Testis (tissue), 2 donors: ENCODE results near the gene PAPOLA.

Source experiments
- CTCF ChIP-seq, 3 experiments: fragments of 450-650 bp in 2 of 3; fragments of 200-600 bp in 1 of 3; sonication (generic) in 1 of 3; IDR thresholded peaks; one replicate each; pipeline ENCODE4 v1.5.1; 2016 to 2019; ENCODE audit warnings: antibody characterized with exemption in 3 of 3, mild to moderate bottlenecking in 2 of 3, moderate library complexity in 1 of 3
- POLR2A ChIP-seq: fragments of 450-650 bp; IDR thresholded peaks from one replicate; pipeline ENCODE4 v1.6.1; 2017; ENCODE audit warnings: antibody characterized with exemption, mild to moderate bottlenecking, moderate library complexity

GRCh38 chr14:96554315-96554910, 52.2 kb downstream of the PAPOLA start:
- TF ChIP-seq CTCF (IDR thresholded peaks at IDR 0.05) (no peak), POLR2A (no peak)
